HG02840 (cell line): Measurements from ENCODE around the gene ATL1.

Source experiments
- ATAC-seq: cut with Tn5 transposase; IDR thresholded peaks from one replicate; pipeline ENCODE4 v1.9.1; 2021; ENCODE audit warnings: mild to moderate bottlenecking, moderate library complexity, moderate number of reproducible peaks; ENCODE audit not compliant: unreplicated experiment, low FRiP score

ATL1 gene

DNA sequence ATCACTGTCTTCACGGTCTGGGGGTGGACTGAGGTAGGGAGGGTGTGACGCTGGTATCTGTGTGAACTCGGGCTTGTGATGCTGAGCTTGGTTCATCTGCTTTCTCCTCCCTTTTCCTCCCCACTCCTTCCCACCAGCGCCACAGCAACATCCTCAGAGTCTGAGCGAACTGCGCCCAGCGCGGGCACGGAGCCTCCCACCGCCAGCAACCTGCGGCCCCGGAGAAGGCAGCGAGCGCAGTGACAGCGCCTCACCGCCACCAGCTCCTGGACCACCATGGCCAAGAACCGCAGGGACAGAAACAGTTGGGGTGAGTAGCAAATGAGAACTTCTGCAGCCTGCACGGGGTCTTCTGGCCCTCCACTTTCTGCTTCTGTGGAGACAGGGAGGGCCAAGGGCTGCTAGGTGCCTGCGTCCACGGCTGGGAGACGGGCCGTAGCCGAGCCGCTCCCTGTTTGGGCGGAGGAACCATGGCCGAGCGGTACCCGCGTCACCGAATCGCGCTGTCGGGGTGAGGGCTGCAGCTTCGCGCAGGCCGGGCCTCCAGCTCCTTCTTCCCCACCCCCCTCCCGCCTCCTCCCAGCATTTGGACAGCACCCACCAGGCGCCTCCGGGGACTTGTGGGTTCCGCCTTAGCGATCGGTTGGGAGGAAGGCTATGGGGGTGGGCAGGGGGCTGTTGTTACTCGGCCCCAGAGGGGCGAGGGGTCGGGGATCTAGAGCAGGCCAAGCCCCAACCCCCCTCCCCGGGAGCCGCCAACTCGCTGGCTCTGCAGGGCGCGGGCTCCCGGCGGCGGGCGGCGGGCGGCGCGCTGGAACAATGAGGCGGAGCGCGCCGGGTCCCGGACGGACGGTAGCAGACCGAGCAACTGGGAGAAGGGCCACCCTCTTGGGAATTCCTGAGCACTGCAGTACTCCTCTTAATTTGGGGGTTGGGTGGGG is at the start of gene ATL1:
TSS of gene ATL1 (plus strand) at position 156 of the 941 bp plus-strand sequence. CDS start at position 277, 121 bp downstream.
- ATAC-seq, result no peak

DNA sequence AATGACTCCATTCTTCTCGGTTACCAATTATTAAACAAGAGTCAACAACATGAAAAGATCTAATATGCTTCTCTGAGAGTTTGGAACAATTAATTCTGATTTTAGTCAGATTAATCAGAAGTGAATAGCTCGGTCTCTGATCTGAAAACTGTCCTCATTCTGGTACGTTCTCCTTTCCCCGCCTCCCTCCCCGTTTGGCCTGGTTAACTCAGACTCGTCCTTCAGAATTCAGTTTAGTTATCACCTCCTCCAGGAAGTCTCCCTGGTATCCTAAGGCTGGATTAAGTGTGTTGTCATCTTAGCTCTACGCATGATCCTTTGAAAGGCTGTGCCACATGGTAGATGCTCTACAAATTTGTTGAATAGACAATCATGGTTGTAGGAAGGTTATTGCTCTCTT is 49.8 kb upstream of the ATL1 start:
- no peak for ATAC-seq

DNA sequence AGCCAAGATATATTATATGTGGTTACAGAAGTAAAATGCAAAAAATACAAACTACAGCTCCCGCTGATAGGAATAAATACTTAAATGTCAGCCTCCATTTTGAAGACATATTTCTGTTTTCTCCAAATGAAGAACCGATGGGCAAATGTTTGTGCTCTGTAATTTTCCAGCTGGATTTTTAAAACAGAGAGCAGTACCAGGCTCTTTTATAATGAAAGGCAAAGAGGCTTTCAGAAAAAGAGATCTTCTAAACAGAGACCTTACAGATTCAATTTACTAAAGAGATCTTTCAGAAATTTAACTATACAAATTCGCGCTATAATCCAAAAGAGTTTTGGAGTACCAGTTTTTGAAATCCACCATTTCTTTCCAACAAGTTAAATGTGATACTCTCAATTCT is 47.5 kb upstream of the ATL1 start:
- no peak for ATAC-seq

DNA sequence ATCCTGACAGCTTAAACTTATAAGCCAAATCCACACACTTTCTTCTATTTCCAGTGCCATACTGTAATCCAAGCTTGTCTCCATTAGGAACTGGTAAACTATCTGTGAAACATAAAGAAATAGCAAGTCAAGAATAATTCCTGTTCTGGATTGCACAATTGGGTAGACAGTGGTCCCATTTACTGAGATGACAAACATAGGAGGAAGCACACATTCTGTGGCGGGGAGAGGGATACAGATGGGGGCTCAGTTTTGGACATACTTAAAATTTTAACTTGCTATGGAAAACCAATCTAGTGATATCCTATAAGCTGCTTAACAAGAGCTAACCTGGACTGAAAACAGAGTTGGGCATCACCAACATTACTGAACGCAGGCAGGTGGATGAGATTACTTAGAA is 43.9 kb upstream of the ATL1 start:
- ATAC-seq, result no peak

DNA sequence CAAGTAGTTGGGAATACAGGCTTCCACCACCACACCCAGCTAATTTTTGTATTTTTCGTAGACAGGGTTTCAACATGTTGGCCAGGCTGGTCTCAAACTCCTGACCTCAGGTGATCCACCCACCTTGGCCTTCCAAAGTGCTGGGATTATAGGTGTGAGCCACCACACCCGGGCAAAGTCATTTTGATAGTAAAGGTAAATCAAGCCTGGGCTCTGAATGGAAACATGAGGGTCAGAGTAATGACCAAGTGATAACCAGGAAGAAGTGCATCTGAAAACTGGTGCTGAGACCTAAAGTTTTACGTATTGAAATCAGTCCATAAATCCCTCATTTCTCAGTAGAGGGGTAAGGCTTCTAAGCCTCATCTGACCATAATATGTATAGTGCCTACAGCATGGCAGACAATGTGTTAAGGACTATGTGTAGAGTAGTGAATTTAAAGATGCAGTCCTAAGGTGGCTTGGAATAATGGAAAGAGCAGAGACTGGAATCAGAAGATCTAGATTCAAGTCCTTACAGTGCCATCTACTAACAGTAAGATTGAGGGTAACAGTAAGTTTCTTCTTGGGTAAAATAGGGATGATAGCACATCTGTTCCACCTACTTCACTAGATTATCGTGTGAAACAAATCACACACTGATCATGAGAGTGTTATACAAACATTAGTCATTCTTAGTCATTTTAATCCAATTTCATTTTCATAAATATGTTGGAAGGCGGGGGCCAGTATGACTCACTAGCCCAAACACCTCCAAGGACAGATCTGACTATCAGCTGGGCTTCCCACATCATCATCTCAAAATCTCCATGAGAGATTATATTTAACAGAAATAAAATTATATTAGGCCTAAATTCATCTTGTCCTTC is 38.8 kb upstream of the ATL1 start:
- ATAC-seq, result peak; percentile 61

DNA sequence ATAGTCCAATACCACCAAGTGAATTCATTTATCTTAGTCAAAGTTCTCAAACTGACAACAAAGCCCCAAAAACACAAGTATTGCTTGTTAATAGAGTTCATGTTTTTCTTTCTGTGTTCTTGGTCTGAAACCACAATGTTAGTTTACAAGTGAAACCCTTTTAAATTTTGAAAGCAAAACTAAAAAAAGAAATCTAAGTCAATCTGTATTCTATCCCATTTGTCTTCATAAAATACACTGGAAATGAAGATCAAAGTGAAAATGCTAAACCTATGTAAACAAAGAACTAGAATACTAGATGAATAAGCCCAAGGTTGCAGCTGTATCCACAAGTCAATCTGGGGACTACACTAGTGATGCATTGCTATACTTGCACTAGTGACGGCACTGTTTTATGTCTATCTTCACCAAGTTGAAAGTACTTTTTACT is 38.0 kb upstream of the ATL1 start:
- ATAC-seq, result peak; percentile 65

DNA sequence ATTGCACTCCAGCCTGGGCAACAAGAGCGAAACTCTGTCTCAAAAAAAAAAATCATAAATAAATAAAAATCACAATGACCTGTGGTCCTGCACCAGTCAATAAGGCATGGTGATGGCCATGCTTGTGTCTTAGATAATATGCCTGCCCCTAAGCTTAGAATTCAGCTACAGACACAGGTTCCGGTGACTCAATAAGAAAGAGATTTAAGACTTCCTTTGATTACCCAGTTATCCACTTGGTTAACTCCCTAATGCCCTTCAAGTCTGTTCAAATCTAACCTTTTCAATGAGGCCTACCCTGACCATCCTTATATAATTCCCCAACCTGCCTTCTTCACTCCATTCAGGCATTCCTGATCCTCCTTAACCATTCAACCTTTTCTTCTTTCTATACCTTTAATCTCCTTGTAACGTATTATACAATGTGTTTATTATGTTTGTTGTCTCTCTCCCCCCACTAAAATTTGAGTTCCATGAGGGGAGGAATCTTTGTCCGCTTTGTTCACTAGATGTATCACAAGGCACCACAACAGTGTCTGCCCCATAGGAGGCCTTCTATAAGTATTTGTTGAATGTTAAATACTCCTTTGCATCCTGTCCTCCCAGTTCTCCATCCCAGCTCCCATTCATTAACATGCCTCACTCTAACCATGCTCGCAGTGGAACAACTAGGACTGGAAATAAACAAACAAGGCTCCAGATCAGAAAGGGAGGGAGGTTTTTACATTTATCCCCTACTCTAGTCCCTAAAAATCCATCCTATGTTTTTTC is 36.5 kb upstream of the ATL1 start:
- ATAC-seq, result no peak

DNA sequence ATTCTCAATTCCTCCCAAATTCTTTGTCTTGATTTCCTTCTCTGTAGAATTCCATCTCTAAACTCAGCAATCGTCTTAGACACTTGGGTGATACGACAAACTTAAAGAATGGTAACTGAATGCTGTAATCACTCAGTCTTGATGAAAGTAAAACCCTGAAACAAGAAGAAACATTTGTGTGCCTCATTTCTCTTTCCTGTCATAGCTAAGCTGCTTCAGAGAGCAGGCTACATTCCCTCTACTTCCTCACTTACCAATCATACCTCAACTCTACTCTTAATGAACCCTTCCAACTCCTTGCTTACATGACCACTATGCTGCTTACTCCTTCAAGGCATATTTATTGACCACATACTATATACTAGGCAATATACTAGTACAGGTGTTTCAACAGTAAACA is 35.9 kb upstream of the ATL1 start:
- peak; percentile 28 for ATAC-seq

DNA sequence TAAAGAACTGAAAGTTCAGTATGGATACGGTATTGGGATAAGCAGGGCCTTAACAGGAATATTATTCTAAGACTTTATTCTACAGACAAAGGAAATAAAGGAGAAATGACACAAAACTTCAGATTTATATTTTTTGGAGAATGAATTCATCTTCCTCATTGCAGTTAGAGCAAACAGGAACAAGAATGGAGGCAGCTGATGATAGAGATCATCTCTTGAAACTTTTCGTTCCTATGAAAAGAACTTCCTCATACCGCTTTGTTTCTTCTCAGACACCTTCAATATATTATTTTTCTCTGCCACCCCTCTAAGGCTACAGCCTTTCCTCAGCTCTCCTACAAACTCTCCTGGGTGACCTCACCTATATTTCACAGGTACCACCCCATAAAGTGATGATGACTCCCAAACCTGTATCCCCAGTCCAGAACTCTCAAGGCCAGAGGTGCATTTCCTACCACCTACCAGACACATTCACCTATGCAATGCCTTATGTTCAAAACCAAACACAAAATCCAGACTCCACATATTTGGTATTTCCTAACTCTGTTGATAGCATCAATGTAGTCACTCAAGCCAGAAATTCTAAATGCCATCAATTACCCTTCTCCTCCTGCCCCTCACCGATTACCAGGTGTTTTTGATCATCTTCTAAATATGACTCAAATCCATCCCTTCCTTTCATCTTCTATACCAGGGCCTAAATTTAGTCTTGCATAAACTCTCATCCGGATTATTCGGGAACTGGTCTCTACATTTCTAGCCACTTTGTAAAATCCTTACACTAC is 35.0 kb upstream of the ATL1 start:
- no peak for ATAC-seq

DNA sequence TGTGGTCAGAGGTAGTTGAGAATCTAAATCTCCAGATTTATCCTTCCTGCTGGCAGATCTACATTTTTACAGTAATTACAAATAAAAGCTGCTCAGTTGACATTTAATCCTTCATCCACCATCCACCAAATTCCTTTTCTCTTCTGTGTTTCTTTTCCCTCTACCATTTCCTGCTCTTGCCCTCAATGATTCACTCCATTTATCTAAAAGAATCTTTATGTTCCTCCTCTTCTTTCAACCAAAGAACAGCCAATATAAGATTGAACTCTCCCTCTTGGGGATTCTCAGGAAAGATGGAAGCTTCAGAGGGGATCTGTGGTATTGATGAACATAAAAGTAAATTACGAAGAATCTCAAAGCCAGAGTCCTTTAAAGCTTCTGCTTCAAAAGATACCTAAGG is 31.9 kb upstream of the ATL1 start:
- no peak for ATAC-seq

DNA sequence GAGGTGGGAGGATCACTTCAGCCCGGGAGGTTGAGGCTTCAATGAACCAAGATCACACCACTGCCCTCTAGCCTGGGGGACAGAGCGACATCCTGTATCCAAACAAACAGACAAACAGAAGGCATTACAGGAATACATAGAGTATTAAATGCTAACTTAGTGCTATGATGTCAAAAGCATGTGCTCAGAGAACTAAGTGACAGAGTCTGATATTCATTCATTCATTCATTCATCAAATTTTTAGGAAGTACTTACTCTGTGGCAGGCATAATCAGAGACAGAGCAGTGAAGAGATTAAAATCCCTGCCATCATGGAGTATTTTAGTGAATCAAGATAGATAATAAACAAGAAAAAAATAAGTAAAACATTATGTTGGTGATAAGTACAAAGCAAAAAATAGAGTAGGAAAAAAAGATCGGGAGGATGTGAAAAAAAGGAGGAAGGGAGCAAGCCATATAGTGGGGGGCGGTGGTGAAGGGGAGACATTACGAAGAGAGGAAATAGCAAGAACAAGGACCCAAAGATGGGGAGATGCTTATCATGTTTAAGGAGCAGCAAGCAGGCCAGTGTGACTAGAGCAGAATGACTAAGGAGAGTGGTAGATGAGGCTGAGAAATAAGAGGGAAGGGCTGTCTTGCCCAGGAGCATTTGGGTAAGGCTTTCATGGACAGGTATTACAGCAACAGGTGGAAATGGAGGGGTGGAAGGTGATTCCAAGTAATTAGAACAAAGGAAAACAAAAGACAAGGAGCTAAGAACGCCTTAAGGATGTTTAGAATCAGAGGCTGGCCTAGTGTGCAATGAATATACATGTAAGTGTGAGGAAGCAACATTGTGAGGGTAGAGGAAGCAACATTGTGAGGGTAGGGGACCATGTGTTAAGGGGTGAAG is 30.4 kb upstream of the ATL1 start:
- ATAC-seq, result no peak

DNA sequence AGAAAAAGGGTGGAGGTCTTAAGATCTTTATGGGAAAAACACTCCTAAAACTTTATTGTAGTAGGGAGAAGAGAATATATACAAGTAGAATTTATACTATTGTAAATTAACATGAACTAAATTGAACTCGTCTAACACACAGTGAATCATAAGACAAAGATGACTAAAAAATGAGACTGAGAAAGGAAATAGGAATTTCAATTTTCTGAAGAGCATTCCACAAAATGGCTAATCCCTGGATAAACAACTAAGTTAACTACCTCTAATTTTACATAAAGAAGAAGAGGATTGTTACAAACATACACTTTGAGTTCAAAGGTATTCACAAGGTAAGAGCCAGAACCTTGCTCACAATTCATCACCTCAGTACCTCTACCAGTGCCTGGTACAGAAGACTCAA is 29.6 kb upstream of the ATL1 start:
- no peak for ATAC-seq

DNA sequence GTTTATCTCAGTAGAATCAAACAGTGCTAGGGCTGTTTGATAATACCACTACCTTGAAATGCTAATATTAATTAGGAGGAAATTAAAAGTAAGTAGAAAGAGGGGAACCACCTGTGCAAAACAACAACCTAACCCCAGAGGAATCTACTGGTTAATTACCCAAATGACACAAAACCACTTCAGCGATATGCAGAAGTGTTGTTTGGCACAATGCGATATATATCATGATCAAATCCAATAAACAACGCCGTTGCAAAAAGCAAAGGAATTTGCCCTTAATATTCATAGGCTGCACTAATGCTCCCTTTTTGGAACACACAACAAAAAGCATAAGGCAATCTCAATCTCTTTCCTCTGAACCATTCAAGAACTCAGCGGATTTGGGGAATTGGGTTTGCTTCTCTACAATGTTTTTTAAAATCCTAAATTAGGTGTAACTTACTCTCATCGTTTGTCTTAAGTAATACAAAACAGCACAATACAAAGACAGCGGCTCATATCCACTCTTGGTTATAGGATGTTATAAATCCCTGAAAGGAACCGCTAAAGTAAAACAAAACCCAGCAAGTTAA is 29.1 kb upstream of the ATL1 start:
- ATAC-seq, result no peak

DNA sequence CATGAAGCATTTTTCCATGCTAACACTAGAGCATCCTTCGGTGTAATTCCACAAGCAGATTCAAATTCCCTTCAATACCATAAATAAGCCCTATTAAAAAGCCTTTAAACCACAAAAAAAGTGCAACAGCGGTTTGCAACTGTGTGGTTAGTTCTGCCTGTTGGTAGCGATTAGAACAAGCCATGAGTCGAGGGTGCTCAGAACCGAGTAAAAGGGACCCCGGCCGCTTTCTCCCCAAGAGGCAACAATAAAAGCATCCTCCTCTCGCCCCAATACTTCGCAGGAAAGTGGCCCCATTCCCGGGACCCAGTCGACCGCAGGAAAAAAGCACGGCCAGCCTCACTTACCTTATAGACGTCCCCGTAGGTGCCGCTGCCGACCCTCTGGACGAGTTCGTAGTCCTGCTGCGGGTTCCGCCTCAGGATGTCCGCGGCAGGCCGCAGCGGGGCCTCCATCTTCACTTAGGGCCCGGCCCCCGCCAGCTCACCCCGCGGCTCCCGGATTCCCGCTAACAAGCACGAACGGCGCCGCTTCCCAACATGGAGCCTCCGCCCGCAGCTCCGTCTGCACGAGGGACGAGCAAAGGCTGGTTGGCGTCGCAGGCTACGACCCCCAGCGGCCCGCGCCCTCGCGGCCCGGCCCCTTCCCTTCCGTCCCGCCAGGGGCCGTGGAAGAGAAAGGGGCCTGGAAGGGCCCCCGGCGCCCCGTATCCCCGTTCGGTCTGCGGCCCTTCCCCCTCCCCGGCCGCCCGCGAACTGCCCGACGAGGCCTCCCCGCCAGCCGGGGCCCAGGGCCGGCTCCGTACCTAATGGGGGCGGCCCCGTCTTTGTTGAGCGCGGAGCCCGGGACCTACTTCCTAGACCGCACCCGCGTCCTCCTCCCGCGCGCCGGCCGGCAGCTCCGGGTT is 28.1 kb upstream of the ATL1 start:
- ATAC-seq, result peak; percentile 33

DNA sequence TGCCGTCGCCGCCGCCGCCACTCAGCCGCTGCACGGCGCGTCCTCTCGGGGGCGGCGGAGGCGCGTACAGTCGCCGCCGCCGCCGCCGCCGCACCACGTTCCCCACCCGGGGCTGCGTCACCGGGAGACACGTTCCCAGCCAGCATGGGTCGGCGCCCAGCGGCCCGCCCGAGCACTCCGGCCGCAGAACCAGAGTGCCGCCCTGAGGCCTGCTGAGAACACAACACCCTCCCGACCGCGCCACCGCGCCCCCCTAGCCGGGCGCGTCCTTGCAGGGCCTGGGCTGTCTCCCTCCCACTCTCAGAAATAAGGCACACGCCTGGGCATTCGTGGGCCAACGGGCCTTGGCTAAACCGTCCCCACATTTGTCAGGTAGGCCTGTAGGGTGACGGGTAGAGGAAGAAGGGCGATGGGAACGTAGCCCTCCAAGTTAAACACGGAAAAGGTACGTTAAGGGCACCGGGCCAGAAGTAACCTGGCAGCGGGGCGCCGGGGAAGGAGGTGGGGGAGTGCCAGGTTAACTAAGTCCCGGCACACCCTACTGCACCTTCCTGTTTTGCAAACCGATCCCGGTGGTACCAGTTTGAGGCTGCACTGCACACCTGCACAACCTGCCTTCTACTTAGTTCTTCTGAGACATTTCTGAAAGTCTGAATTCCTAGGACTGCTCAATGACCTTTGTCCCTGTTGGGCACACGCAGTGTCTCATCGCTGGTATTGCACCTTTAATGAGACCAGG is 27.3 kb upstream of the ATL1 start, which contains the start of gene MAP4K5:
TSS of gene MAP4K5 (minus strand) at position 68 of the 739 bp plus-strand sequence. CDS start 520 bp downstream, outside the sequence.
- peak; percentile 96 for ATAC-seq

DNA sequence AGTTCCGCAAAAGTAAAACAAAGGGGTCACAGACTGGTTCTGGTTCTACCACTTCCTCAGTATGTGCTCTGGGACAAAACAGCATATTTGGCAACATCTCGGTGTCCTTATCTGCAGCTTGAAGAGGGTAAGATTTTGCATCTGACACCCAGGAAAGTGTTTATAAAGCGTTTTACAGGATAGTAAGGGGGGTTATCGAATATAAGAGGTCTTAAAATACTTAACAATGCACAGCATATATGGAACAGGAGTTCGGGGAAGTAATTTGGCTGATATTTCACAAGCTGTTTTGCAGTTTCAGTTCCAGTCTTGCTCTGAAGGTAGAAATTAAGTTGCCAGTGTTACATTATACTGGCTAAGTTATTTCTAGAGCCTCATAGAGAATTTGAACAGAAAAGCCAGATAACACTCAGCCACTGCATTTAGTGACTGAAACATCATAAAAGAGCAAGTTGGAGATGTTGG is 26.7 kb upstream of the ATL1 start:
- peak; percentile 7 for ATAC-seq

DNA sequence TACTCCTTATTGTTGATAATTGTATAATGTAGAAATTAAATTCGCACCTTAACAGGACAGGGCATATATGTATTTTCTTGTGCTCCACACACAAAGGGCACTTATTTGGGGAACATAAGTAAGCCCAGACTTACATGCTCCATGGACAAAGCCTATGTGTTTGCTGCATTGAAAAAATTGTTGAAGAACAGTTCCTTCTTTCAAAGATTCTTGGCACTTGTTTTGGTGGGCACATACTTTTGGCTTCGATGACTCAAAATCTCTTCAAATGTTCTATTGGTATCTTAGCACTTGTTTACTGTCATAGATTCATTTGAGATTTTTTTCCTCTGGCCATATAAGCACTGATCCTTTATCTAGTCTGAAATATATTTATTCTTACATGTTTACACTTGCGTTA is 26.1 kb upstream of the ATL1 start:
- ATAC-seq, result no peak
